ENCODE results near the gene AK9. TPM values are rescaled to one million over a fixed set of nuclear protein-coding genes. Genes with fewer than 3 reads are reported as not detected.

Gene AK9
- total and polyA plus RNA-seq, 7 experiments from 2014 or later: 5.8 to 19.5 (median 7.3) TPM

DNA sequence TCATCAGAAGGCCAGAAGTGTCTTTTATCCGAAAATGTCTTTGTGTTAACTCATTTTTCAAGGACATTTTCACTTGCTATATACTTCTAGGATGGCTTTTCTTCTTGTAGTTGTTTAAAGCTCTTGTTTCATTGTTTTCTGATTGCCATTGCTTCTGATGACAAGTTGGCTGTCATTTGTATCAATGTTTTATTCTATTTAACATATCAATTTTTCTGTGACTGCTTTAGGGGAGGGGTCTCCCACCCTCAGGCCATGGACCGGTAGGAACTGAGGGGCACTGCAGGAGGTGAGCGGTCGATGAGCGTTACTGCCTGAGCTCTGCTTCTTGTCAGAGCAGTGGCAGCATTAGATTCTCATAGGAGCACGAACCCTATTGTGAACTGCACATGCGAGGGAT is 65.8 kb downstream of the AK9 start:
- Mint-ChIP-seq H3K4me3 (no peak overlapping the region), H3K27ac (peak overlapping the region in 1 of 9 donors; percentile 37)

GRCh38 chr6:109623288-109623687 is 67.7 kb downstream of the AK9 start:
- ATAC-seq: no peak
- Histone ChIP-seq H3K27me3 (ENCODE audit: control insufficient read depth in 2 of 2, insufficient read depth in 2 of 2, low read length in 2 of 2) (no peaks in the 10 kb centered on the region), H3K4me3 (ENCODE audit: low read length) (no peak overlapping the region), H3K4me1 (ENCODE audit: control insufficient read depth in 2 of 2, insufficient read depth in 2 of 2, low read length in 2 of 2) (no peaks in the 10 kb centered on the region), H3K36me3 (ENCODE audit: control insufficient read depth in 2 of 3, insufficient read depth in 3 of 3, low read length in 3 of 3) (no peaks in the 10 kb centered on the region), H3K27ac (ENCODE audit: low read depth, low read length) (no peak overlapping the region), H3K9me3 (ENCODE audit: control insufficient read depth in 2 of 3, low read length in 3 of 3) (no peaks in the 10 kb centered on the region)
- CTCF ChIA-PET: no interaction called here
- intact Hi-C loops (cut with micrococcal nuclease): no loop called here
- H3K36me3 Mint-ChIP-seq: peaks cover 3 to 11% (median 8%) of the 10 kb centered on the region in 5 donors
- no peak for DNase-seq
- H3K4me3 Mint-ChIP-seq: no peak overlapping the region
- peaks cover 3 to 22% (median 8%) of the 10 kb centered on the region in 11 donors for H3K9me3 Mint-ChIP-seq
- H3K4me1 Mint-ChIP-seq: peaks cover 2 to 10% (median 5%) of the 10 kb centered on the region in 7 donors
- POLR2A ChIA-PET: no interaction called here
- no peaks in the 10 kb centered on the region for H3K27me3 Mint-ChIP-seq
- H3K27ac Mint-ChIP-seq: peak overlapping the region in 1 of 9 donors; percentile 46

More for the DNA sequence above, 65.8 kb downstream of the AK9 start:
- ChIA-PET CTCF (no interaction called here), POLR2A (no interaction called here)
- Histone ChIP-seq H3K4me1 (ENCODE audit: control insufficient read depth in 2 of 2, insufficient read depth in 2 of 2, low read length in 2 of 2) (no peaks in the 10 kb centered on the region), H3K27me3 (ENCODE audit: control insufficient read depth in 2 of 2, insufficient read depth in 2 of 2, low read length in 2 of 2) (no peaks in the 10 kb centered on the region), H3K36me3 (ENCODE audit: control insufficient read depth in 2 of 3, insufficient read depth in 3 of 3, low read length in 3 of 3) (no peaks in the 10 kb centered on the region), H3K27ac (ENCODE audit: low read depth, low read length) (no peak overlapping the region), H3K9me3 (ENCODE audit: control insufficient read depth in 2 of 3, low read length in 3 of 3) (no peaks in the 10 kb centered on the region), H3K4me3 (ENCODE audit: low read length) (no peak overlapping the region)
- DNase-seq (no peak), ATAC-seq (no peak)
- Mint-ChIP-seq H3K27me3 (no peaks in the 10 kb centered on the region), H3K36me3 (peaks cover 3 to 11% (median 8%) of the 10 kb centered on the region in 5 donors), H3K9me3 (peaks cover 3 to 22% (median 8%) of the 10 kb centered on the region in 11 donors), H3K4me1 (peaks cover 5 to 15% (median 10%) of the 10 kb centered on the region in 7 donors)
- intact Hi-C loops (cut with micrococcal nuclease): no loop called here

DNA sequence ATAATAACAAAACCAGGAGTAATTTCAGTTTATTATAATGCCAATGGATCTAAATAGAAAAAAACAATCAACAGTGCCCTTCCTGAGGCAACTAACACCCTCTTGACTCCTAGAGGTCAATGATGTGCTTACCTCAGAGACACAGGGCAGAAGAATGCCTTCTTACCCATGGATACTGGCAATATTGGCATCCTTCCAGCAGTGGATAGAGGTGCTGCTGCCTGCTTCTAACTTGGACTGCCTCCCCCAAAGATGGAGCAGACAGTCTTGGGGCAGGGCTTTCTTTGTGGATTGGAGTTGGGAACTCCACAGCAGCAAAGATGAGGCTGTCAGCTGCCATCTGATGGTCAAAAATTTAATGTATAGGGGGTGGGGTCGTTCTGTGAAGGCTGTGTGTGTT is 78.7 kb downstream of the AK9 start:
- CTCF ChIA-PET: no interaction called here
- Histone ChIP-seq H3K36me3 (ENCODE audit: control insufficient read depth in 2 of 3, insufficient read depth in 3 of 3, low read length in 3 of 3) (no peaks in the 10 kb centered on the region), H3K4me1 (ENCODE audit: control insufficient read depth in 2 of 2, insufficient read depth in 2 of 2, low read length in 2 of 2) (peaks cover 0 to 12% of the 10 kb centered on the region in 2 donors), H3K27ac (ENCODE audit: low read depth, low read length) (no peak overlapping the region), H3K4me3 (ENCODE audit: low read length) (no peak overlapping the region), H3K27me3 (ENCODE audit: control insufficient read depth in 2 of 2, insufficient read depth in 2 of 2, low read length in 2 of 2) (no peaks in the 10 kb centered on the region), H3K9me3 (ENCODE audit: control insufficient read depth in 2 of 3, low read length in 3 of 3) (no peaks in the 10 kb centered on the region)
- Mint-ChIP-seq H3K9me3 (peaks cover 0 to 5% (median 2%) of the 10 kb centered on the region in 11 donors), H3K27ac (peak overlapping the region in 1 of 9 donors; percentile 35), H3K36me3 (peaks cover 4 to 23% (median 15%) of the 10 kb centered on the region in 5 donors), H3K27me3 (no peaks in the 10 kb centered on the region), H3K4me3 (no peak overlapping the region), H3K4me1 (peaks cover 8 to 26% (median 14%) of the 10 kb centered on the region in 7 donors)
- DNase-seq: no peak
- intact Hi-C loops (cut with micrococcal nuclease): no loop called here
- no peak for ATAC-seq
- POLR2A ChIA-PET: no interaction called here

DNA sequence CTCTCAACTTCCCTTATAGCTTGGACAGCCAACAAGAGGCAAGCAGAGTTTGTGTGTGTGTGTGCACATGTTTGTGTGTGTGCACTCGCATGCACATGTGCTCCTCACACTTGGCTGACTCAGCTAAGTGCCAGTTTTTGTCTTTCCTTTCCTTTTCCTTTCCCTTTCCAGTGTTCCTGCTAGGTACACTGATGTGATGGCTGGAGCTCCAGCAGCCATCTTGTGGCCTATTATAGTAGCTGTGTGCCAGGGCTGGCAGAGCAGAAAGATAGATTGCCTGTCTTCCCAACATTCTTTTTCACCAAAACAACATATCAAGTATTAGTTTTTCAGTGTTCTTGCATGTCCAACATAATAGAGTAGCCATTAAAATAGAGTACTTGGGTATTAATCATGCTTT is 79.5 kb downstream of the AK9 start:
- Mint-ChIP-seq H3K27me3 (no peaks in the 10 kb centered on the region), H3K36me3 (peaks cover 4 to 23% (median 15%) of the 10 kb centered on the region in 5 donors), H3K4me3 (peak overlapping the region in 4 of 10 donors; percentile 13 to 72 (median 53)), H3K27ac (peak overlapping the region in 3 of 9 donors; percentile 38 to 92 (median 74)), H3K9me3 (peaks cover 0 to 5% (median 2%) of the 10 kb centered on the region in 11 donors), H3K4me1 (peaks cover 8 to 28% (median 15%) of the 10 kb centered on the region in 7 donors)
- H3K27me3 ChIP-seq (ENCODE audit: control insufficient read depth in 2 of 2, insufficient read depth in 2 of 2, low read length in 2 of 2): no peaks in the 10 kb centered on the region
- H3K4me1 ChIP-seq (ENCODE audit: control insufficient read depth in 2 of 2, insufficient read depth in 2 of 2, low read length in 2 of 2): peaks cover 0 to 12% of the 10 kb centered on the region in 2 donors
- no peaks in the 10 kb centered on the region for H3K9me3 ChIP-seq (ENCODE audit: control insufficient read depth in 2 of 3, low read length in 3 of 3)
- CTCF ChIA-PET: no interaction called here
- intact Hi-C loops (cut with micrococcal nuclease): no loop called here
- no peak for ATAC-seq
- no peak overlapping the region for H3K4me3 ChIP-seq (ENCODE audit: low read length)
- POLR2A ChIA-PET: no interaction called here
- DNase-seq: no peak
- no peaks in the 10 kb centered on the region for H3K36me3 ChIP-seq (ENCODE audit: control insufficient read depth in 2 of 3, insufficient read depth in 3 of 3, low read length in 3 of 3)
- no peak overlapping the region for H3K27ac ChIP-seq (ENCODE audit: low read depth, low read length)

DNA sequence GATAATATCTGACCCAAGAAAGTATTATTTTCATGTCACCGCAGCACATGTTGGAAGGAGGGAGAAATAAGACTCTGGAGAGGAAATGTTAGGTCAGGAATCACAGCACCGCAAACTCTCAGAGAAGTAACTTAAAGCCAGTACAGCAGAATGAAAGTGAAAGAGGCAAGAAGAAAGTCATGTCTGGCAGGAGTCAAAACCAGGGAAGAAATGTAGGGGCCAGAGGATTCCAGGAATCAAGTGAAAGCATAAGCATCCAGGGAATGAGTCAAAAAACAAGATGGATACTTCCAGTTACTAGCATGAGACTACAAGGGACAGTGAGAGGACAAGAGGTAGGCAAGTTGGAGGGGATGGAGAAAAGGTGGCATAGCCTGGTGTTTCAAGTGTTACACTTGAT is 80.4 kb downstream of the AK9 start:
- peaks cover 8 to 37% (median 22%) of the 10 kb centered on the region in 7 donors for H3K4me1 Mint-ChIP-seq
- peaks cover 0 to 12% of the 10 kb centered on the region in 2 donors for H3K4me1 ChIP-seq (ENCODE audit: control insufficient read depth in 2 of 2, insufficient read depth in 2 of 2, low read length in 2 of 2)
- peaks cover 0 to 5% (median 2%) of the 10 kb centered on the region in 11 donors for H3K9me3 Mint-ChIP-seq
- CTCF ChIA-PET: no interaction called here
- no peak overlapping the region for H3K4me3 ChIP-seq (ENCODE audit: low read length)
- no peaks in the 10 kb centered on the region for H3K27me3 Mint-ChIP-seq
- intact Hi-C loops (cut with micrococcal nuclease): no loop called here
- DNase-seq (peak in 1 of 9 donors; percentile 6), ATAC-seq (no peak)
- H3K27me3 ChIP-seq (ENCODE audit: control insufficient read depth in 2 of 2, insufficient read depth in 2 of 2, low read length in 2 of 2): no peaks in the 10 kb centered on the region
- POLR2A ChIA-PET: no interaction called here
- no peaks in the 10 kb centered on the region for H3K36me3 ChIP-seq (ENCODE audit: control insufficient read depth in 2 of 3, insufficient read depth in 3 of 3, low read length in 3 of 3)
- peak overlapping the region; percentile 23 for H3K27ac ChIP-seq (ENCODE audit: low read depth, low read length)
- H3K9me3 ChIP-seq (ENCODE audit: control insufficient read depth in 2 of 3, low read length in 3 of 3): no peaks in the 10 kb centered on the region
- H3K36me3 Mint-ChIP-seq: peaks cover 4 to 24% (median 16%) of the 10 kb centered on the region in 5 donors
- H3K4me3 Mint-ChIP-seq: peak overlapping the region; percentile 15 to 83 (median 66)
- H3K27ac Mint-ChIP-seq: peak overlapping the region in 8 of 9 donors; percentile 26 to 92 (median 74)

DNA sequence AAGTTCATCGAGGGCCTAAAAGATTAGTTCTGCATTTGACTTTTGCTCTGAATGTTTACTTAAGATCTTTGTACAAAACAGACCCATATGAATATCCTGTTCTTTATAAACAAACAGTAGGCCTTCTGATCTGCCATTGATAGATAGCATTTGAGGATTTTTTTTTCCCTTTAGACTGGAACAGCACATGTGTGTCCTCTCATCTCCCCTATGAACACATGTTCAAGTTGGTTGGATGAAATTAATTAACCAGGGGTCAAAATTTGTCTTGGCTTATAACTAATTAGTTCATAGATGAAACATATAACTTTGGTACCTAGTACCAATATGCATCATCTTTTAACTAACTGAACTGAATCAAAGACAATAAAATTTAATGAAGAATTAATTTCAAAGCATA is 81.3 kb downstream of the AK9 start:
- no peak for DNase-seq
- POLR2A ChIA-PET: interaction anchor here (0.5 kb wide), 1 partner anchor 1635 kb away, joined by 3 read pairs; no protein-coding TSS in a partner anchor
- H3K36me3 Mint-ChIP-seq: peaks cover 4 to 30% (median 21%) of the 10 kb centered on the region in 5 donors

DNA sequence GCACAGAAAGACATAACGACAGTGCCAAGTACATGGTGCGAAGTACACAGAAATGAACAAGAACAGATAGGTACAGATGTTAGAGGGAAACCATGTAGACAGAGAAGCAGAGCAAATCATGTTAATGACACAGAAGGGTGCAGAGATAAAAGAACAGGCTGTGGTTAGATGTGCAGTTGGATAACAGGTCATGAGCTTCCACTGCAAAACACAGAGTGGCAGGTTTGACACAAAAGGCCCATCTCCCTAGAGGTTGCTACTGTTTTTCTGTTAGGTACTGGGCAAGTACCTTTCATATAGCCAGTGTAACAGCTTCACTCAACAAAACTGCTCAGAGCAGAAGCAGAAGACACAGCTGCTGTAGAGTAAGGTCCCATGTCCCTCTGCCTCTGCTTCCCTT is 84.6 kb downstream of the AK9 start:
- H3K9me3 Mint-ChIP-seq: peaks cover 1 to 14% (median 9%) of the 10 kb centered on the region in 11 donors
- CTCF ChIA-PET: no interaction called here
- H3K4me3 ChIP-seq (ENCODE audit: low read length): no peak overlapping the region
- ATAC-seq: peak; percentile 86
- no peaks in the 10 kb centered on the region for H3K9me3 ChIP-seq (ENCODE audit: control insufficient read depth in 2 of 3, low read length in 3 of 3)
- peaks cover 4 to 29% (median 19%) of the 10 kb centered on the region in 5 donors for H3K36me3 Mint-ChIP-seq
- no peaks in the 10 kb centered on the region for H3K27me3 ChIP-seq (ENCODE audit: control insufficient read depth in 2 of 2, insufficient read depth in 2 of 2, low read length in 2 of 2)
- no peak overlapping the region for H3K27ac ChIP-seq (ENCODE audit: low read depth, low read length)
- H3K4me1 ChIP-seq (ENCODE audit: control insufficient read depth in 2 of 2, insufficient read depth in 2 of 2, low read length in 2 of 2): peaks cover 0 to 12% of the 10 kb centered on the region in 2 donors
- H3K4me3 Mint-ChIP-seq: peak overlapping the region in 2 of 10 donors; percentile 5 to 65
- no peaks in the 10 kb centered on the region for H3K27me3 Mint-ChIP-seq
- peaks cover 8 to 37% (median 24%) of the 10 kb centered on the region in 7 donors for H3K4me1 Mint-ChIP-seq
- H3K27ac Mint-ChIP-seq: peak overlapping the region in 7 of 9 donors; percentile 10 to 81 (median 50)
- POLR2A ChIA-PET: no interaction called here
- intact Hi-C loops (cut with micrococcal nuclease): loop anchor here in 1 of 2 donors (5.0 kb wide), 1 partner anchor 86 kb away; the partner anchor contains the start of genes AK9 and FIG4
- H3K36me3 ChIP-seq (ENCODE audit: control insufficient read depth in 2 of 3, insufficient read depth in 3 of 3, low read length in 3 of 3): no peaks in the 10 kb centered on the region
- DNase-seq: peak in 7 of 9 donors; percentile 13 to 72 (median 62)

More for the DNA sequence above, 81.3 kb downstream of the AK9 start:
- no peak for ATAC-seq
- no peaks in the 10 kb centered on the region for H3K9me3 ChIP-seq (ENCODE audit: control insufficient read depth in 2 of 3, low read length in 3 of 3)
- intact Hi-C loops (cut with micrococcal nuclease): loop anchor here in 1 of 2 donors (5.0 kb wide), 1 partner anchor 83 kb away; the partner anchor contains the start of genes AK9 and FIG4
- no peak overlapping the region for H3K4me3 ChIP-seq (ENCODE audit: low read length)
- peaks cover 0 to 12% of the 10 kb centered on the region in 2 donors for H3K4me1 ChIP-seq (ENCODE audit: control insufficient read depth in 2 of 2, insufficient read depth in 2 of 2, low read length in 2 of 2)
- H3K4me3 Mint-ChIP-seq: peak overlapping the region in 2 of 10 donors; percentile 19 to 24
- no peaks in the 10 kb centered on the region for H3K27me3 ChIP-seq (ENCODE audit: control insufficient read depth in 2 of 2, insufficient read depth in 2 of 2, low read length in 2 of 2)
- H3K9me3 Mint-ChIP-seq: peaks cover 0 to 5% (median 2%) of the 10 kb centered on the region in 11 donors
- CTCF ChIA-PET: no interaction called here
- H3K27ac Mint-ChIP-seq: peak overlapping the region in 8 of 9 donors; percentile 3 to 78 (median 32)
- no peaks in the 10 kb centered on the region for H3K36me3 ChIP-seq (ENCODE audit: control insufficient read depth in 2 of 3, insufficient read depth in 3 of 3, low read length in 3 of 3)
- H3K27me3 Mint-ChIP-seq: no peaks in the 10 kb centered on the region
- no peak overlapping the region for H3K27ac ChIP-seq (ENCODE audit: low read depth, low read length)
- H3K4me1 Mint-ChIP-seq: peaks cover 8 to 41% (median 24%) of the 10 kb centered on the region in 7 donors

All from naive thymus-derived CD4-positive, alpha-beta T cell (primary cell).